ENCODE data around the gene TMEM38B. TPM values are rescaled to one million over a fixed set of nuclear protein-coding genes. Genes with fewer than 3 reads are reported as not detected.

TMEM38B gene
- total RNA-seq, 1 experiment from 2014 or later: 48.6 TPM

GRCh38 chr9:105676351-105676923 is 17.9 kb upstream of the TMEM38B start:
- H3K36me3 ChIP-seq (ENCODE audit: control insufficient read depth, insufficient read depth, low read length): no peaks in the 10 kb centered on the region
- Mint-ChIP-seq H3K27me3 (ENCODE audit: insufficient read depth, unreplicated experiment) (no peaks in the 10 kb centered on the region), H3K36me3 (ENCODE audit: insufficient read depth, unreplicated experiment) (no peaks in the 10 kb centered on the region), H3K27ac (ENCODE audit: unreplicated experiment) (no peak overlapping the region), H3K4me1 (ENCODE audit: low read depth, unreplicated experiment) (peaks cover 17% of the 10 kb centered on the region), H3K4me3 (ENCODE audit: unreplicated experiment) (no peak overlapping the region), H3K9me3 (ENCODE audit: unreplicated experiment) (no peaks in the 10 kb centered on the region)
- no peak for TF ChIP-seq CTCF (IDR thresholded peaks at IDR 0.05; ENCODE audit: insufficient read depth in 1 of 2, low read depth in 1 of 2, low read length in 1 of 2, severe bottlenecking in 1 of 2, unreplicated experiment in 1 of 2)
- peaks cover 27% of the 10 kb centered on the region for H3K4me1 ChIP-seq
- no peak overlapping the region for H3K4me3 ChIP-seq (ENCODE audit: low read depth, low read length)
- no TSS peak for BruUV-seq (replicated peaks)
- no peak for DNase-seq
- CTCF ChIA-PET: no interaction called here
- POLR2A ChIA-PET: no interaction called here
- H3K9me3 ChIP-seq: no peaks in the 10 kb centered on the region
- intact Hi-C loops (cut with micrococcal nuclease; ENCODE audit: unreplicated experiment): no loop called here
- no peaks in the 10 kb centered on the region for H3K27me3 ChIP-seq (replicated peaks; ENCODE audit: control insufficient read depth, insufficient read depth, low read length)

GRCh38 chr9:105678163-105678562 is 16.2 kb upstream of the TMEM38B start:
- no peak for TF ChIP-seq CTCF (IDR thresholded peaks at IDR 0.05; ENCODE audit: insufficient read depth in 1 of 2, low read depth in 1 of 2, low read length in 1 of 2, severe bottlenecking in 1 of 2, unreplicated experiment in 1 of 2)
- intact Hi-C loops (cut with micrococcal nuclease; ENCODE audit: unreplicated experiment): loop anchor here (1.0 kb wide), 1 partner anchor 10 kb away; no protein-coding TSS in a partner anchor
- ChIA-PET POLR2A (no interaction called here), CTCF (no interaction called here)
- no peak overlapping the region for H3K4me3 ChIP-seq (ENCODE audit: low read depth, low read length)
- peaks cover 27% of the 10 kb centered on the region for H3K4me1 ChIP-seq
- H3K27me3 ChIP-seq (replicated peaks; ENCODE audit: control insufficient read depth, insufficient read depth, low read length): no peaks in the 10 kb centered on the region
- no peaks in the 10 kb centered on the region for H3K36me3 Mint-ChIP-seq (ENCODE audit: insufficient read depth, unreplicated experiment)
- no TSS peak for BruUV-seq (replicated peaks)
- no peak for DNase-seq
- H3K27me3 Mint-ChIP-seq (ENCODE audit: insufficient read depth, unreplicated experiment): no peaks in the 10 kb centered on the region
- no peaks in the 10 kb centered on the region for H3K9me3 Mint-ChIP-seq (ENCODE audit: unreplicated experiment)
- H3K27ac Mint-ChIP-seq (ENCODE audit: unreplicated experiment): no peak overlapping the region
- no peaks in the 10 kb centered on the region for H3K9me3 ChIP-seq
- H3K4me1 Mint-ChIP-seq (ENCODE audit: low read depth, unreplicated experiment): peaks cover 17% of the 10 kb centered on the region
- H3K4me3 Mint-ChIP-seq (ENCODE audit: unreplicated experiment): no peak overlapping the region
- no peaks in the 10 kb centered on the region for H3K36me3 ChIP-seq (ENCODE audit: control insufficient read depth, insufficient read depth, low read length)

- TF ChIP-seq CTCF (IDR thresholded peaks at IDR 0.05; ENCODE audit: insufficient read depth in 1 of 2, low read depth in 1 of 2, low read length in 1 of 2, severe bottlenecking in 1 of 2, unreplicated experiment in 1 of 2): no peak
- no peaks in the 10 kb centered on the region for H3K9me3 Mint-ChIP-seq (ENCODE audit: unreplicated experiment)
- H3K4me1 Mint-ChIP-seq (ENCODE audit: low read depth, unreplicated experiment): peaks cover 17% of the 10 kb centered on the region
- Histone ChIP-seq H3K36me3 (ENCODE audit: control insufficient read depth, insufficient read depth, low read length) (no peaks in the 10 kb centered on the region), H3K4me1 (peaks cover 23% of the 10 kb centered on the region), H3K4me3 (ENCODE audit: low read depth, low read length) (no peak overlapping the region), H3K9me3 (no peaks in the 10 kb centered on the region), H3K27me3 (replicated peaks; ENCODE audit: control insufficient read depth, insufficient read depth, low read length) (no peaks in the 10 kb centered on the region)
- H3K36me3 Mint-ChIP-seq (ENCODE audit: insufficient read depth, unreplicated experiment): no peaks in the 10 kb centered on the region
- intact Hi-C loops (cut with micrococcal nuclease; ENCODE audit: unreplicated experiment): loop anchor here (1.0 kb wide), 1 partner anchor 10 kb away; no protein-coding TSS in a partner anchor
- ChIA-PET CTCF (no interaction called here), POLR2A (no interaction called here)
- no peak for DNase-seq
- no peak overlapping the region for H3K4me3 Mint-ChIP-seq (ENCODE audit: unreplicated experiment)
- no TSS peak for BruUV-seq (replicated peaks)
- no peak overlapping the region for H3K27ac Mint-ChIP-seq (ENCODE audit: unreplicated experiment)
- H3K27me3 Mint-ChIP-seq (ENCODE audit: insufficient read depth, unreplicated experiment): no peaks in the 10 kb centered on the region
Observed at GRCh38 chr9:105678781-105679180, 15.6 kb upstream of the TMEM38B start.

Measured in Caco-2 (cell line).